HCT116 (cell line): ENCODE data around the gene SUSD4. TPM values are rescaled to one million over a fixed set of nuclear protein-coding genes. Genes with fewer than 3 reads are reported as not detected.

ENCODE experiments used
- ATAC-seq: fragments of 200-7000 bp; cut with Tn5 transposase; 2 replicates; pipeline ENCODE4 v1.9.1; 2020; ENCODE audit warnings: mild to moderate bottlenecking, moderate library complexity
- BruUV-seq: library from RNA; stranded (reverse); fragments of 400-500 nt; replicated peaks from 2 replicates; lab custom pipeline; 2021; lab: Mats Ljungman, UMichigan
- CTCF ChIA-PET: fragments of 300-600 bp; sonication (Branson Sonifier 250); formaldehyde crosslinking; loops from one replicate; lab custom pipeline; 2021; ENCODE audit warnings: antibody characterized with exemption; lab: Charles Lee
- POLR2A ChIA-PET: fragments of 300-600, 350-600 bp; sonication (Branson Sonifier 250); formaldehyde crosslinking; loops from one replicate; lab custom pipeline; 2021; ENCODE audit warnings: antibody characterized with exemption; lab: Charles Lee
- RAD21 ChIA-PET, 2 experiments: fragments of 300-600 bp; sonication (Branson Sonifier 250); formaldehyde crosslinking; loops; one replicate each; lab custom pipeline; 2023; ENCODE audit warnings: low total read pairs in 2 of 2; ENCODE audit not compliant: uncharacterized antibody in 2 of 2, unreplicated experiment in 2 of 2, low non-redundant PET in 1 of 2; lab: Charles Lee
- DNase-seq: peaks from one replicate; pipeline ENCODE4 v3.0.0-alpha.2; 2010; ENCODE audit warnings: low read depth, low spot score
- H2AFZ ChIP-seq: fragments of 200-600 bp; shearing (Covaris generic), sonication (generic); 2 replicates; pipeline ENCODE4 v1.6.1; 2017; ENCODE audit warnings: low read depth, mixed run types, mixed read lengths, antibody characterized with exemption, low read length; ENCODE audit not compliant: poor library complexity, severe bottlenecking
- H3K27ac ChIP-seq: 2 replicates; pipeline ENCODE4 v1.5.1; 2012; ENCODE audit warnings: low read depth, low read length
- H3K27me3 ChIP-seq: fragments of 200-600 bp; sonication (generic); 2 replicates; pipeline ENCODE4 v1.6.1; 2016; ENCODE audit warnings: mixed run types, low read length, mixed read lengths; ENCODE audit not compliant: insufficient read depth
- H3K36me3 ChIP-seq, 2 experiments: fragments of 200-500 bp in 1 of 2; fragments of 200-600 bp in 1 of 2; sonication (Bioruptor generic) in 1 of 2; sonication (generic) in 1 of 2; 2 replicates each; pipeline versions ENCODE4 v1.5.1 to v1.6.1; 2014 to 2016; ENCODE audit warnings: low read length in 2 of 2, inconsistent platforms in 1 of 2, mixed read lengths in 1 of 2, mixed run types in 1 of 2; ENCODE audit not compliant: insufficient read depth in 2 of 2, control insufficient read depth in 1 of 2
- H3K4me1 ChIP-seq, 2 experiments: fragments of 200-600 bp in 1 of 2; sonication (generic) in 1 of 2; 2 replicates each; pipeline versions ENCODE4 v1.5.1 to v1.6.1; 2012 to 2017; ENCODE audit warnings: low read length in 2 of 2, inconsistent platforms in 1 of 2, mild to moderate bottlenecking in 1 of 2, mixed read lengths in 1 of 2, mixed run types in 1 of 2, moderate library complexity in 1 of 2; ENCODE audit not compliant: insufficient read depth in 2 of 2, control insufficient read depth in 1 of 2
- H3K4me2 ChIP-seq: fragments of 200-600 bp; sonication (generic); 2 replicates; pipeline ENCODE4 v1.6.1; 2017; ENCODE audit warnings: mixed run types, low read length, mixed read lengths
- H3K4me3 ChIP-seq, 2 experiments: fragments of 200-600 bp in 1 of 2; sonication (generic) in 1 of 2; replicated peaks in 1 of 2; 2 replicates each; pipeline ENCODE4 v1.5.1; 2011 to 2016; ENCODE audit warnings: low read length in 2 of 2, control low read depth in 1 of 2, low read depth in 1 of 2, mild to moderate bottlenecking in 1 of 2, mixed read lengths in 1 of 2, mixed run types in 1 of 2
- H3K79me2 ChIP-seq: fragments of 200-600 bp; sonication (generic); 2 replicates; pipeline ENCODE4 v1.6.1; 2017; ENCODE audit warnings: mild to moderate bottlenecking, mixed run types, low read length, moderate library complexity, mixed read lengths; ENCODE audit not compliant: insufficient read depth
- H3K9ac ChIP-seq: fragments of 200-600 bp; sonication (generic); 2 replicates; pipeline ENCODE4 v1.6.1; 2016; ENCODE audit warnings: low read length, mixed read lengths
- H3K9me2 ChIP-seq: fragments of 200-600 bp; sonication (generic), shearing (Covaris generic); 2 replicates; pipeline ENCODE4 v1.6.1; 2017; ENCODE audit warnings: mixed run types, mild to moderate bottlenecking, moderate library complexity; ENCODE audit not compliant: insufficient read depth
- H3K9me3 ChIP-seq, 2 experiments: fragments of 200-500 bp in 1 of 2; fragments of 200-600 bp in 1 of 2; sonication (Bioruptor generic) in 1 of 2; sonication (generic) in 1 of 2; 2 replicates each; pipeline ENCODE4 v1.6.1; 2014 to 2017; ENCODE audit warnings: low read length in 2 of 2, mixed read lengths in 2 of 2, inconsistent platforms in 1 of 2, low read depth in 1 of 2, mild to moderate bottlenecking in 1 of 2, mixed run types in 1 of 2, moderate library complexity in 1 of 2; ENCODE audit not compliant: control insufficient read depth in 1 of 2, insufficient read depth in 1 of 2
- H4K20me1 ChIP-seq: fragments of 200-600 bp; sonication (generic), shearing (Covaris generic); 2 replicates; pipeline ENCODE4 v1.6.1; 2017; ENCODE audit warnings: mixed run types, mild to moderate bottlenecking, moderate library complexity; ENCODE audit not compliant: insufficient read depth
- CBX3 ChIP-seq: IDR thresholded peaks from 2 replicates; pipeline ENCODE4 v1.6.1; 2012; ENCODE audit warnings: low read depth
- EGR1 ChIP-seq: IDR thresholded peaks from 2 replicates; pipeline ENCODE4 v1.6.1; 2012; ENCODE audit warnings: low read depth
- EZH2 ChIP-seq: fragments of 200-600 bp; sonication (generic); IDR thresholded peaks from 2 replicates; pipeline ENCODE4 v1.6.1; 2017; ENCODE audit warnings: antibody characterized with exemption, mixed run types
- EZH2phosphoT487 ChIP-seq: fragments of 200-600 bp; IDR thresholded peaks from 2 replicates; pipeline ENCODE4 v1.6.1; 2018; ENCODE audit warnings: antibody characterized with exemption, borderline replicate concordance
- FOSL1 ChIP-seq: IDR thresholded peaks from 2 replicates; pipeline ENCODE4 v1.6.1; 2012; ENCODE audit warnings: low read depth
- JUND ChIP-seq: IDR thresholded peaks from 2 replicates; pipeline ENCODE4 v1.6.1; 2012
- POLR2A ChIP-seq: IDR thresholded peaks from 2 replicates; pipeline ENCODE4 v1.7.0; 2011; ENCODE audit warnings: borderline replicate concordance; ENCODE audit not compliant: insufficient read depth, insufficient read length; ENCODE audit errors: extremely low read depth
- POLR2AphosphoS5 ChIP-seq: IDR thresholded peaks from 2 replicates; pipeline ENCODE4 v1.6.1; 2011; ENCODE audit warnings: mild to moderate bottlenecking, low read depth, low read length, moderate library complexity
- RAD21 ChIP-seq: IDR thresholded peaks from 2 replicates; pipeline ENCODE4 v1.6.1; 2012; ENCODE audit warnings: low read depth, mild to moderate bottlenecking
- SIN3A ChIP-seq: IDR thresholded peaks from 2 replicates; pipeline ENCODE4 v1.6.1; 2012; ENCODE audit warnings: low read depth
- SP1 ChIP-seq: IDR thresholded peaks from 2 replicates; pipeline ENCODE4 v1.6.1; 2012; ENCODE audit warnings: low read depth
- SRF ChIP-seq: IDR thresholded peaks from 2 replicates; pipeline ENCODE4 v1.6.1; 2012; ENCODE audit warnings: low read depth
- TCF7L2 ChIP-seq: IDR thresholded peaks from 2 replicates; pipeline ENCODE4 v1.7.0; 2011; ENCODE audit warnings: borderline replicate concordance, inconsistent platforms; ENCODE audit not compliant: insufficient read depth, insufficient read length; ENCODE audit errors: extremely low read depth
- YY1 ChIP-seq: IDR thresholded peaks from 2 replicates; pipeline ENCODE4 v1.6.1; 2011; ENCODE audit warnings: low read length, low read depth, moderate library complexity, mild to moderate bottlenecking; ENCODE audit not compliant: insufficient replicate concordance; ENCODE audit errors: extremely low read depth
- ZFX ChIP-seq: fragments of 450-650 bp; IDR thresholded peaks from 2 replicates; pipeline ENCODE4 v1.6.1; 2017
- ZNF274 ChIP-seq: fragments of 200-500 bp; sonication (Bioruptor generic); IDR thresholded peaks from 2 replicates; pipeline ENCODE4 v1.6.1; 2014; ENCODE audit warnings: mild to moderate bottlenecking, low read depth, low read length, inconsistent platforms
- intact Hi-C: fragments of 100-400 bp; cut with micrococcal nuclease; formaldehyde crosslinking; loops from 2 replicates; pipeline ENCODE4 v1.10.0; 2022
- total RNA-seq: library from RNA; stranded (reverse); gene quantifications from one replicate; pipeline ENCODE4 v1.2.1, GENCODE V29; 2021; ENCODE audit not compliant: unreplicated experiment
- TF ChIP-seq, protein P1 (sequence below): IDR thresholded peaks from 2 replicates; pipeline ENCODE4 v1.6.1; 2012; ENCODE audit warnings: low read depth
- TF ChIP-seq, protein P2 (sequence below): IDR thresholded peaks from 2 replicates; pipeline ENCODE4 v1.6.1; 2012
- TF ChIP-seq, protein P3 (sequence below): IDR thresholded peaks from 2 replicates; pipeline ENCODE4 v1.6.1; 2012
- TF ChIP-seq, protein P4 (sequence below): IDR thresholded peaks from 2 replicates; pipeline ENCODE4 v1.6.1; 2011; ENCODE audit warnings: mild to moderate bottlenecking, low read length, moderate library complexity; ENCODE audit not compliant: insufficient replicate concordance; ENCODE audit errors: extremely low read depth

The SUSD4 gene
- total RNA-seq, 1 experiment from 2014 or later, result 0.59 TPM

DNA sequence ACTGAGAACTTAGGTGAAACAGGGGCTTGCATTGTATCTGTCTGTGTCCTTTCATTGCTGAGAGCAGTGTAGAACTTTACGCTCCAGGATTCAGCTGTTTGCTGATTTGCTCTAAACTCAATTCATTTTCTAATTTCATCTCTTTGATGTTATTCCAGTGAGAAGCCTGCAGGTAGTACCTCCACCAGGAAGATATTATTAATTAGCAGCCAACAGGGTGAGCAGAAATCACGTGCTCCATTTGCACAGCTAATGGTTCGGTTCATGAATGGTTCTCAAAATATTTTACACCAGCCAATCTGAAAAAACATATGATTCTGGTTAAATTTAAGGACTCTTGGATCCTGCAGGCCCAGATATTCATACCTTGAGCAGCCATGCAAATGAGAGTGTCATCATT is 52.1 kb downstream of the SUSD4 start:
- ATAC-seq, result no peak
- intact Hi-C loops, result no loop called here
- TF ChIP-seq, protein P1, sequence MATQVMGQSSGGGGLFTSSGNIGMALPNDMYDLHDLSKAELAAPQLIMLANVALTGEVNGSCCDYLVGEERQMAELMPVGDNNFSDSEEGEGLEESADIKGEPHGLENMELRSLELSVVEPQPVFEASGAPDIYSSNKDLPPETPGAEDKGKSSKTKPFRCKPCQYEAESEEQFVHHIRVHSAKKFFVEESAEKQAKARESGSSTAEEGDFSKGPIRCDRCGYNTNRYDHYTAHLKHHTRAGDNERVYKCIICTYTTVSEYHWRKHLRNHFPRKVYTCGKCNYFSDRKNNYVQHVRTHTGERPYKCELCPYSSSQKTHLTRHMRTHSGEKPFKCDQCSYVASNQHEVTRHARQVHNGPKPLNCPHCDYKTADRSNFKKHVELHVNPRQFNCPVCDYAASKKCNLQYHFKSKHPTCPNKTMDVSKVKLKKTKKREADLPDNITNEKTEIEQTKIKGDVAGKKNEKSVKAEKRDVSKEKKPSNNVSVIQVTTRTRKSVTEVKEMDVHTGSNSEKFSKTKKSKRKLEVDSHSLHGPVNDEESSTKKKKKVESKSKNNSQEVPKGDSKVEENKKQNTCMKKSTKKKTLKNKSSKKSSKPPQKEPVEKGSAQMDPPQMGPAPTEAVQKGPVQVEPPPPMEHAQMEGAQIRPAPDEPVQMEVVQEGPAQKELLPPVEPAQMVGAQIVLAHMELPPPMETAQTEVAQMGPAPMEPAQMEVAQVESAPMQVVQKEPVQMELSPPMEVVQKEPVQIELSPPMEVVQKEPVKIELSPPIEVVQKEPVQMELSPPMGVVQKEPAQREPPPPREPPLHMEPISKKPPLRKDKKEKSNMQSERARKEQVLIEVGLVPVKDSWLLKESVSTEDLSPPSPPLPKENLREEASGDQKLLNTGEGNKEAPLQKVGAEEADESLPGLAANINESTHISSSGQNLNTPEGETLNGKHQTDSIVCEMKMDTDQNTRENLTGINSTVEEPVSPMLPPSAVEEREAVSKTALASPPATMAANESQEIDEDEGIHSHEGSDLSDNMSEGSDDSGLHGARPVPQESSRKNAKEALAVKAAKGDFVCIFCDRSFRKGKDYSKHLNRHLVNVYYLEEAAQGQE, result no peak
- no peak for TF ChIP-seq ZNF274
- TF ChIP-seq POLR2AphosphoS5, result no peak
- TF ChIP-seq FOSL1, result no peak
- TF ChIP-seq SRF, result no peak
- no peak for TF ChIP-seq JUND
- no peak for TF ChIP-seq CBX3
- TF ChIP-seq EZH2phosphoT487, result no peak
- no peak for TF ChIP-seq EGR1
- no peak for TF ChIP-seq YY1
- no peak for TF ChIP-seq ZFX
- no peak for TF ChIP-seq TCF7L2
- TF ChIP-seq, protein P2, sequence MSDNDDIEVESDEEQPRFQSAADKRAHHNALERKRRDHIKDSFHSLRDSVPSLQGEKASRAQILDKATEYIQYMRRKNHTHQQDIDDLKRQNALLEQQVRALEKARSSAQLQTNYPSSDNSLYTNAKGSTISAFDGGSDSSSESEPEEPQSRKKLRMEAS, result no peak
- TF ChIP-seq SIN3A, result no peak
- no peak for TF ChIP-seq SP1
- no peak for TF ChIP-seq EZH2
- TF ChIP-seq, protein P3, sequence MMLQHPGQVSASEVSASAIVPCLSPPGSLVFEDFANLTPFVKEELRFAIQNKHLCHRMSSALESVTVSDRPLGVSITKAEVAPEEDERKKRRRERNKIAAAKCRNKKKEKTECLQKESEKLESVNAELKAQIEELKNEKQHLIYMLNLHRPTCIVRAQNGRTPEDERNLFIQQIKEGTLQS, result no peak
- TF ChIP-seq POLR2A, result no peak
- TF ChIP-seq, protein P4, sequence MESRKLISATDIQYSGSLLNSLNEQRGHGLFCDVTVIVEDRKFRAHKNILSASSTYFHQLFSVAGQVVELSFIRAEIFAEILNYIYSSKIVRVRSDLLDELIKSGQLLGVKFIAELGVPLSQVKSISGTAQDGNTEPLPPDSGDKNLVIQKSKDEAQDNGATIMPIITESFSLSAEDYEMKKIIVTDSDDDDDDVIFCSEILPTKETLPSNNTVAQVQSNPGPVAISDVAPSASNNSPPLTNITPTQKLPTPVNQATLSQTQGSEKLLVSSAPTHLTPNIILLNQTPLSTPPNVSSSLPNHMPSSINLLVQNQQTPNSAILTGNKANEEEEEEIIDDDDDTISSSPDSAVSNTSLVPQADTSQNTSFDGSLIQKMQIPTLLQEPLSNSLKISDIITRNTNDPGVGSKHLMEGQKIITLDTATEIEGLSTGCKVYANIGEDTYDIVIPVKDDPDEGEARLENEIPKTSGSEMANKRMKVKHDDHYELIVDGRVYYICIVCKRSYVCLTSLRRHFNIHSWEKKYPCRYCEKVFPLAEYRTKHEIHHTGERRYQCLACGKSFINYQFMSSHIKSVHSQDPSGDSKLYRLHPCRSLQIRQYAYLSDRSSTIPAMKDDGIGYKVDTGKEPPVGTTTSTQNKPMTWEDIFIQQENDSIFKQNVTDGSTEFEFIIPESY, result no peak
- TF ChIP-seq RAD21, result no peak

More for the DNA sequence above, 52.1 kb downstream of the SUSD4 start:
- Histone ChIP-seq H3K36me3 (no peaks in the 10 kb centered on the region), H3K27me3 (no peaks in the 10 kb centered on the region), H3K9me2 (no peaks in the 10 kb centered on the region), H3K4me1 (no peaks in the 10 kb centered on the region), H3K79me2 (no peaks in the 10 kb centered on the region), H4K20me1 (no peaks in the 10 kb centered on the region), H3K9ac (no peak overlapping the region), H3K4me3 (no peak overlapping the region), H3K27ac (no peak overlapping the region), H3K9me3 (no peaks in the 10 kb centered on the region), H2AFZ (no peak overlapping the region), H3K4me2 (no peak overlapping the region)
- DNase-seq, result no peak
- ChIA-PET CTCF (no interaction called here), POLR2A (no interaction called here), RAD21 (no interaction called here)
- BruUV-seq, result no TSS peak
